HCT116 (cell line): ENCODE data around the gene RAD51D. TPM values are rescaled to one million over a fixed set of nuclear protein-coding genes. Genes with fewer than 3 reads are reported as not detected.
"Not testable (repeated sequence)": the region's sequence is repeated elsewhere in the genome, so short reads cannot be mapped to it uniquely, and the experiment has no call there.

Experiments used
- ATAC-seq: fragments of 200-7000 bp; cut with Tn5 transposase; 2 replicates; pipeline ENCODE4 v1.9.1; 2020; ENCODE audit warnings: mild to moderate bottlenecking, moderate library complexity
- BruUV-seq: library from RNA; stranded (reverse); fragments of 400-500 nt; replicated peaks from 2 replicates; lab custom pipeline; 2021; lab: Mats Ljungman, UMichigan
- CTCF ChIA-PET: fragments of 300-600 bp; sonication (Branson Sonifier 250); formaldehyde crosslinking; loops from one replicate; lab custom pipeline; 2021; ENCODE audit warnings: antibody characterized with exemption; lab: Charles Lee
- POLR2A ChIA-PET: fragments of 300-600, 350-600 bp; sonication (Branson Sonifier 250); formaldehyde crosslinking; loops from one replicate; lab custom pipeline; 2021; ENCODE audit warnings: antibody characterized with exemption; lab: Charles Lee
- RAD21 ChIA-PET, 2 experiments: fragments of 300-600 bp; sonication (Branson Sonifier 250); formaldehyde crosslinking; loops; one replicate each; lab custom pipeline; 2023; ENCODE audit warnings: low total read pairs in 2 of 2; ENCODE audit not compliant: uncharacterized antibody in 2 of 2, unreplicated experiment in 2 of 2, low non-redundant PET in 1 of 2; lab: Charles Lee
- DNase-seq: peaks from one replicate; pipeline ENCODE4 v3.0.0-alpha.2; 2010; ENCODE audit warnings: low read depth, low spot score
- H2AFZ ChIP-seq: fragments of 200-600 bp; shearing (Covaris generic), sonication (generic); 2 replicates; pipeline ENCODE4 v1.6.1; 2017; ENCODE audit warnings: low read depth, mixed run types, mixed read lengths, antibody characterized with exemption, low read length; ENCODE audit not compliant: poor library complexity, severe bottlenecking
- H3K27ac ChIP-seq: 2 replicates; pipeline ENCODE4 v1.5.1; 2012; ENCODE audit warnings: low read depth, low read length
- H3K27me3 ChIP-seq: fragments of 200-600 bp; sonication (generic); 2 replicates; pipeline ENCODE4 v1.6.1; 2016; ENCODE audit warnings: mixed run types, low read length, mixed read lengths; ENCODE audit not compliant: insufficient read depth
- H3K36me3 ChIP-seq, 2 experiments: fragments of 200-500 bp in 1 of 2; fragments of 200-600 bp in 1 of 2; sonication (Bioruptor generic) in 1 of 2; sonication (generic) in 1 of 2; 2 replicates each; pipeline versions ENCODE4 v1.5.1 to v1.6.1; 2014 to 2016; ENCODE audit warnings: low read length in 2 of 2, inconsistent platforms in 1 of 2, mixed read lengths in 1 of 2, mixed run types in 1 of 2; ENCODE audit not compliant: insufficient read depth in 2 of 2, control insufficient read depth in 1 of 2
- H3K4me1 ChIP-seq, 2 experiments: fragments of 200-600 bp in 1 of 2; sonication (generic) in 1 of 2; 2 replicates each; pipeline versions ENCODE4 v1.5.1 to v1.6.1; 2012 to 2017; ENCODE audit warnings: low read length in 2 of 2, inconsistent platforms in 1 of 2, mild to moderate bottlenecking in 1 of 2, mixed read lengths in 1 of 2, mixed run types in 1 of 2, moderate library complexity in 1 of 2; ENCODE audit not compliant: insufficient read depth in 2 of 2, control insufficient read depth in 1 of 2
- H3K4me2 ChIP-seq: fragments of 200-600 bp; sonication (generic); 2 replicates; pipeline ENCODE4 v1.6.1; 2017; ENCODE audit warnings: mixed run types, low read length, mixed read lengths
- H3K4me3 ChIP-seq, 2 experiments: fragments of 200-600 bp in 1 of 2; sonication (generic) in 1 of 2; replicated peaks in 1 of 2; 2 replicates each; pipeline ENCODE4 v1.5.1; 2011 to 2016; ENCODE audit warnings: low read length in 2 of 2, control low read depth in 1 of 2, low read depth in 1 of 2, mild to moderate bottlenecking in 1 of 2, mixed read lengths in 1 of 2, mixed run types in 1 of 2
- H3K79me2 ChIP-seq: fragments of 200-600 bp; sonication (generic); 2 replicates; pipeline ENCODE4 v1.6.1; 2017; ENCODE audit warnings: mild to moderate bottlenecking, mixed run types, low read length, moderate library complexity, mixed read lengths; ENCODE audit not compliant: insufficient read depth
- H3K9ac ChIP-seq: fragments of 200-600 bp; sonication (generic); 2 replicates; pipeline ENCODE4 v1.6.1; 2016; ENCODE audit warnings: low read length, mixed read lengths
- H3K9me2 ChIP-seq: fragments of 200-600 bp; sonication (generic), shearing (Covaris generic); 2 replicates; pipeline ENCODE4 v1.6.1; 2017; ENCODE audit warnings: mixed run types, mild to moderate bottlenecking, moderate library complexity; ENCODE audit not compliant: insufficient read depth
- H3K9me3 ChIP-seq, 2 experiments: fragments of 200-500 bp in 1 of 2; fragments of 200-600 bp in 1 of 2; sonication (Bioruptor generic) in 1 of 2; sonication (generic) in 1 of 2; 2 replicates each; pipeline ENCODE4 v1.6.1; 2014 to 2017; ENCODE audit warnings: low read length in 2 of 2, mixed read lengths in 2 of 2, inconsistent platforms in 1 of 2, low read depth in 1 of 2, mild to moderate bottlenecking in 1 of 2, mixed run types in 1 of 2, moderate library complexity in 1 of 2; ENCODE audit not compliant: control insufficient read depth in 1 of 2, insufficient read depth in 1 of 2
- H4K20me1 ChIP-seq: fragments of 200-600 bp; sonication (generic), shearing (Covaris generic); 2 replicates; pipeline ENCODE4 v1.6.1; 2017; ENCODE audit warnings: mixed run types, mild to moderate bottlenecking, moderate library complexity; ENCODE audit not compliant: insufficient read depth
- EGR1 ChIP-seq: IDR thresholded peaks from 2 replicates; pipeline ENCODE4 v1.6.1; 2012; ENCODE audit warnings: low read depth
- EZH2 ChIP-seq: fragments of 200-600 bp; sonication (generic); IDR thresholded peaks from 2 replicates; pipeline ENCODE4 v1.6.1; 2017; ENCODE audit warnings: antibody characterized with exemption, mixed run types
- EZH2phosphoT487 ChIP-seq: fragments of 200-600 bp; IDR thresholded peaks from 2 replicates; pipeline ENCODE4 v1.6.1; 2018; ENCODE audit warnings: antibody characterized with exemption, borderline replicate concordance
- JUND ChIP-seq: IDR thresholded peaks from 2 replicates; pipeline ENCODE4 v1.6.1; 2012
- RAD21 ChIP-seq: IDR thresholded peaks from 2 replicates; pipeline ENCODE4 v1.6.1; 2012; ENCODE audit warnings: low read depth, mild to moderate bottlenecking
- SIN3A ChIP-seq: IDR thresholded peaks from 2 replicates; pipeline ENCODE4 v1.6.1; 2012; ENCODE audit warnings: low read depth
- ZFX ChIP-seq: fragments of 450-650 bp; IDR thresholded peaks from 2 replicates; pipeline ENCODE4 v1.6.1; 2017
- intact Hi-C: fragments of 100-400 bp; cut with micrococcal nuclease; formaldehyde crosslinking; loops from 2 replicates; pipeline ENCODE4 v1.10.0; 2022
- total RNA-seq: library from RNA; stranded (reverse); gene quantifications from one replicate; pipeline ENCODE4 v1.2.1, GENCODE V29; 2021; ENCODE audit not compliant: unreplicated experiment
- TF ChIP-seq, protein P1 (sequence below): IDR thresholded peaks from 2 replicates; pipeline ENCODE4 v1.6.1; 2011; ENCODE audit warnings: mild to moderate bottlenecking, low read length, moderate library complexity; ENCODE audit not compliant: insufficient replicate concordance; ENCODE audit errors: extremely low read depth
- TF ChIP-seq, protein P2 (sequence below): IDR thresholded peaks from 2 replicates; pipeline ENCODE4 v1.6.1; 2012
- TF ChIP-seq, protein P3 (sequence below): IDR thresholded peaks from 2 replicates; pipeline ENCODE4 v1.6.1; 2012; ENCODE audit warnings: low read depth

Gene RAD51D
- total RNA-seq, 1 experiment from 2014 or later: 12.9 TPM

DNA sequence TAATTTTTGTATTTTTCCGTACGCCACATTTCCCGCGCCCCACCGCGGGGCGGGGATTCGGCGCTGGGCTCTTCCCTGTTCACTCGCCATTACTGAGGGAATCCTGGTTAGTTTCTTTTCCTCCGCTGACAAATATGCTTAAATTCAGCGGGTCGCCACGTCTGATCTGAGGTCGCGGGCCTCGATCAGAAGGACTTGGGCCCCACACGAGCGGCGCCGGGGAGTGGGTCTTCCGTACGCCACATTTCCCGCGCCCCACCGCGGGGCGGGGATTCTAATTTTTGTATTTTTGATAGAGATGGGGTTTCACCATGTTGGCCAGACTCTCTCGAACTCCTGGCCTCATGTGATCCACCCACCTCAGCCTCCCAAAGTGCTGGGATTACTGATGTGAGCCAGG lies 31.4 kb upstream of the RAD51D start:
- H3K9ac ChIP-seq, H3K79me2 ChIP-seq, H3K4me3 ChIP-seq, H3K36me3 ChIP-seq, H3K4me2 ChIP-seq, H3K9me2 ChIP-seq, ATAC-seq, H3K27ac ChIP-seq, RAD21 ChIA-PET, H3K9me3 ChIP-seq, H3K4me1 ChIP-seq, CTCF ChIA-PET, DNase-seq, BruUV-seq, intact Hi-C loops, H4K20me1 ChIP-seq, H2AFZ ChIP-seq, H3K27me3 ChIP-seq: not testable (repeated sequence)
- POLR2A ChIA-PET: interaction anchor here (0.6 kb wide), 1 partner anchor 141 kb away, joined by 3 read pairs; no protein-coding TSS in a partner anchor

DNA sequence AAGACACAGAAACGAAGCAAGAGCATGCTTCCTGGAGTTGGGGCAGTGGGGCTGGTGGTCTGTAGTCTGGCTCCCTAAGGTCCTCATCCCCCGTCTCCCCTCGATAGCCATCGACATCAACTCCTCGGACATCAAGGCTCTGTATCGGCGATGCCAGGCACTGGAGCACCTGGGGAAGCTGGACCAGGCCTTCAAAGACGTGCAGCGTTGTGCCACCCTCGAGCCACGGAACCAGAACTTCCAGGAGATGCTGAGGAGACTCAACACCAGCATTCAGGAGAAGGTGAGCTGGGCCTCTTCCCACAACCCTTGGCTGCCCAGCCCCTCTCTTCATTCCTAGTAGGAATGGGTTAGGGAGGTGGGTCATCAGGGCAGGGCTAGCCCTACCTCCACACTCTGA lies 30.3 kb upstream of the RAD51D start:
- Histone ChIP-seq H3K27ac (no peak overlapping the region), H3K9me2 (no peaks in the 10 kb centered on the region), H3K36me3 (no peaks in the 10 kb centered on the region), H3K9ac (no peak overlapping the region), H3K4me3 (no peak overlapping the region), H4K20me1 (no peaks in the 10 kb centered on the region), H3K4me2 (no peak overlapping the region), H3K4me1 (no peaks in the 10 kb centered on the region), H3K27me3 (no peaks in the 10 kb centered on the region), H2AFZ (no peak overlapping the region), H3K79me2 (no peaks in the 10 kb centered on the region)
- ChIA-PET RAD21 (no interaction called here), CTCF (no interaction called here), POLR2A (no interaction called here)
- ATAC-seq: no peak
- DNase-seq: no peak
- intact Hi-C loops: no loop called here
- no TSS peak for BruUV-seq
- TF ChIP-seq, protein P1, sequence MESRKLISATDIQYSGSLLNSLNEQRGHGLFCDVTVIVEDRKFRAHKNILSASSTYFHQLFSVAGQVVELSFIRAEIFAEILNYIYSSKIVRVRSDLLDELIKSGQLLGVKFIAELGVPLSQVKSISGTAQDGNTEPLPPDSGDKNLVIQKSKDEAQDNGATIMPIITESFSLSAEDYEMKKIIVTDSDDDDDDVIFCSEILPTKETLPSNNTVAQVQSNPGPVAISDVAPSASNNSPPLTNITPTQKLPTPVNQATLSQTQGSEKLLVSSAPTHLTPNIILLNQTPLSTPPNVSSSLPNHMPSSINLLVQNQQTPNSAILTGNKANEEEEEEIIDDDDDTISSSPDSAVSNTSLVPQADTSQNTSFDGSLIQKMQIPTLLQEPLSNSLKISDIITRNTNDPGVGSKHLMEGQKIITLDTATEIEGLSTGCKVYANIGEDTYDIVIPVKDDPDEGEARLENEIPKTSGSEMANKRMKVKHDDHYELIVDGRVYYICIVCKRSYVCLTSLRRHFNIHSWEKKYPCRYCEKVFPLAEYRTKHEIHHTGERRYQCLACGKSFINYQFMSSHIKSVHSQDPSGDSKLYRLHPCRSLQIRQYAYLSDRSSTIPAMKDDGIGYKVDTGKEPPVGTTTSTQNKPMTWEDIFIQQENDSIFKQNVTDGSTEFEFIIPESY: no peak
- TF ChIP-seq, protein P2, sequence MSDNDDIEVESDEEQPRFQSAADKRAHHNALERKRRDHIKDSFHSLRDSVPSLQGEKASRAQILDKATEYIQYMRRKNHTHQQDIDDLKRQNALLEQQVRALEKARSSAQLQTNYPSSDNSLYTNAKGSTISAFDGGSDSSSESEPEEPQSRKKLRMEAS: no peak
- TF ChIP-seq ZFX: no peak
- no peak for TF ChIP-seq RAD21
- no peak for TF ChIP-seq SIN3A
- TF ChIP-seq EZH2phosphoT487: no peak
- no peak for TF ChIP-seq EZH2
- TF ChIP-seq, protein P3, sequence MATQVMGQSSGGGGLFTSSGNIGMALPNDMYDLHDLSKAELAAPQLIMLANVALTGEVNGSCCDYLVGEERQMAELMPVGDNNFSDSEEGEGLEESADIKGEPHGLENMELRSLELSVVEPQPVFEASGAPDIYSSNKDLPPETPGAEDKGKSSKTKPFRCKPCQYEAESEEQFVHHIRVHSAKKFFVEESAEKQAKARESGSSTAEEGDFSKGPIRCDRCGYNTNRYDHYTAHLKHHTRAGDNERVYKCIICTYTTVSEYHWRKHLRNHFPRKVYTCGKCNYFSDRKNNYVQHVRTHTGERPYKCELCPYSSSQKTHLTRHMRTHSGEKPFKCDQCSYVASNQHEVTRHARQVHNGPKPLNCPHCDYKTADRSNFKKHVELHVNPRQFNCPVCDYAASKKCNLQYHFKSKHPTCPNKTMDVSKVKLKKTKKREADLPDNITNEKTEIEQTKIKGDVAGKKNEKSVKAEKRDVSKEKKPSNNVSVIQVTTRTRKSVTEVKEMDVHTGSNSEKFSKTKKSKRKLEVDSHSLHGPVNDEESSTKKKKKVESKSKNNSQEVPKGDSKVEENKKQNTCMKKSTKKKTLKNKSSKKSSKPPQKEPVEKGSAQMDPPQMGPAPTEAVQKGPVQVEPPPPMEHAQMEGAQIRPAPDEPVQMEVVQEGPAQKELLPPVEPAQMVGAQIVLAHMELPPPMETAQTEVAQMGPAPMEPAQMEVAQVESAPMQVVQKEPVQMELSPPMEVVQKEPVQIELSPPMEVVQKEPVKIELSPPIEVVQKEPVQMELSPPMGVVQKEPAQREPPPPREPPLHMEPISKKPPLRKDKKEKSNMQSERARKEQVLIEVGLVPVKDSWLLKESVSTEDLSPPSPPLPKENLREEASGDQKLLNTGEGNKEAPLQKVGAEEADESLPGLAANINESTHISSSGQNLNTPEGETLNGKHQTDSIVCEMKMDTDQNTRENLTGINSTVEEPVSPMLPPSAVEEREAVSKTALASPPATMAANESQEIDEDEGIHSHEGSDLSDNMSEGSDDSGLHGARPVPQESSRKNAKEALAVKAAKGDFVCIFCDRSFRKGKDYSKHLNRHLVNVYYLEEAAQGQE: no peak
- no peak for TF ChIP-seq JUND
- TF ChIP-seq EGR1: no peak
- TF ChIP-seq, all 23 proteins: peak for 0
- no peaks in the 10 kb centered on the region for H3K9me3 ChIP-seq
